ENCODE measurements around the gene ARHGAP27. TPM values are rescaled to one million over a fixed set of nuclear protein-coding genes. Genes with fewer than 3 reads are reported as not detected.

Gene ARHGAP27
- polyA plus RNA-seq, 10 donors = 7.4 to 14.8 (median 10.0) TPM

DNA sequence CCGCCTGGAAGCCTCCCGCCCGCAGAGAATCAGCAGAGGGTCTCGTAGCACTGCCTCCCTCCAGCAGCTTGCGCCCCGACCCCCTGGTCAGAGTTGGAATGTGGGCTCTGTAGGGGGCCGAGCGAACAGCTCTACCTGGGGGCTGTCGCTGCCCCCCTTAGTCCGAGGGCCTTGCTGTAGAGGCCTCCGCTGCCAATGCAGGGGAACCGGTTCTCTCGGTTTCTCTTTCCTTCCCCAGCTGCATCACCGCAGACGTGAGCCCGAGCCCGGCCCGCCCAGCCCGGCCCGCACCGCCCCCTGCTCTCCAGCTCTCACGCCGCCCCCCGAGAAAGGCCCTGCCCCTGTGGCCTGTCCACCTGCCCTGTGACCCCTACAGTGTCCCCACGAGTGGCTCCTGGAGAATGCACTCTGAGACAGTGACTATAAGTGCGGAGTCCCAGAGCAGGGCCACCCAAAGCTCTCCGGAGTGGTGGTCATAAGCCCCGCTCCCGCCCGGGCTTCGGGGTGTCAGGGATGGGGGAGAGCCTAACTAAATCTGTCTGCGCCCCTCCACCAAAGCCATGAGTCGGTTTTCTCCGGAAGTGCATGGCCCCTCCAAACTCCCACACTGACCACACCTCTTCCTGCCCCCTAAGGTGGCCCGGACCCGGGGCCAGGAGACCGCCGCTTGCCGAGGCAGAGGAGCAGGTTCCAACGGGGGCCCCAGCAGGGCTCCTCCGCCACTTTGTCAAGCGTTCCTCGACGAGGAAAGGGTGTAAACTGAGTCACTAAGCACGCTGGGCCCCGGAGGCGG, 1.7 kb downstream of the ARHGAP27 start:
- DNase-seq = peak in 1 of 3 donors; percentile 60

DNA sequence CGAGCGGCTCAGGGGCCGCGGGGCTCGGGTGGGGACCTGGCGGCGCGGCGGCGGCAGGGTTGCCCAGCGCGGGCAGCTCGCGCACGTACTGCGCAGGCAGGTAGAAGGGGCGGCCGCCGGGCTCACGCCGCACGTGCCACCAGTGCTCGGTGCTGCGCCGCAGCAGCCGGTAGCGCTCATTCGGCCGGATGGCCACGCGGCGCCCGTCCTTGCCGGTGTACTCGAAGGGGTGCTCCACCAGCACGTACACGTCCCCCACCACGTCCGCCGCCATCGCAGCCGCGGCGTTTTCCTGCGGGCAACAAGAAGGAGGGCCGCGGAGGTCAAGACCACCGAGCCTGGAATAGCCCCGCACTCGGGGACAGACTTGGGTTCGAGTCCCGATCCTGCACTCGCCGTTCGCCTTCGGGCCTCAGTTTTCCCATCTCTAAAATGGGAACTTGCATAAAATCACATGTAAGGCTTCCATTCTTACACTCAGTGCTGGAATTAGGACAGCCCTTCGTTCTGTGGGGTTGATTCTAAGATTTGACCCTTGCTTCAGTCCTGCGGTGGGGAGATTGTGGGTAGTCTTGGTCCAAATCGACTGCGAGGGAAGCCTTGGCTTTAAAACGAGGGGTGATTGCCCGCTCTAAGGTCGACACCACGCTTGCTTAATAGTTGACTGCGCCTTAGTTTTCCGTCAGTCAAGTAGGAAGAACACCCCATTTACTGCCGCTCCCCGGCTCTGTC, 2.5 kb downstream of the ARHGAP27 start:
- peak in 1 of 3 donors; percentile 37 for DNase-seq

DNA sequence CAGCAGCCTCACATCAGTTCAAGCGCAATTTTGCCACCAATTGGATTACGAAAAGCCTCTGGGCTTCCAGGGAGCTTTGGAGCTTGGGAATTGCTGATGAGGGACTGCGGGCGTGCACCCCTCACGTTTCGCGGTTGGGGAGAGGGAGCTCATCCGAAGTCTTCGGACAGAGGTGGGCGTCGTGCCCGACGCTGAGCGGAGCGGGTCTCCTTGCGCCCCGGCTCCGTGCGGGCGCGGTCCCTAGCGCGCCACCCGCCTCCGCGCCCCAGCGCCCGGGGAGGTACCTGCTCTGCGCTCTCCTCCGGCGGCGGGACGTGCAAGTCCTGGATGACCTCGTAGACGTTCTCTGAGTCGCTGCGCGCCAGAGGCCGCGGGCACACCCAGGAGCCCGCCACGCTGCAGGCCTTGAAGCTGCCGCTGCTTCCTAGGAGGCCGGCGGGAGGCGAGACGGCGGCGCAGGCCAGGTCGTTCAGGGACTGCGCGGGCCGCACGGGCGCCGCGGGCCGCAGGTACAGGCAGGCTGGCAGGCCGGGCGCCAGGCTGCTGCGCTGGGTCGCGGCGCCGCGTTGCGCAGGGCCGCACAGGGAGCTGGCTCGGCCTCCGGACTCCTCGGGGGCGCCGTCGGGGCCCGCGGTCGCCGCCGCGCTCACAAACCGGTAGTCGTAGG, 3.2 kb downstream of the ARHGAP27 start:
- peak in 1 of 3 donors; percentile 42 for DNase-seq

- peak in 1 of 3 donors; percentile 39 for DNase-seq
These were observed 3.7 kb downstream of the ARHGAP27 start for GRCh38 chr17:45428931-45429338.

DNA sequence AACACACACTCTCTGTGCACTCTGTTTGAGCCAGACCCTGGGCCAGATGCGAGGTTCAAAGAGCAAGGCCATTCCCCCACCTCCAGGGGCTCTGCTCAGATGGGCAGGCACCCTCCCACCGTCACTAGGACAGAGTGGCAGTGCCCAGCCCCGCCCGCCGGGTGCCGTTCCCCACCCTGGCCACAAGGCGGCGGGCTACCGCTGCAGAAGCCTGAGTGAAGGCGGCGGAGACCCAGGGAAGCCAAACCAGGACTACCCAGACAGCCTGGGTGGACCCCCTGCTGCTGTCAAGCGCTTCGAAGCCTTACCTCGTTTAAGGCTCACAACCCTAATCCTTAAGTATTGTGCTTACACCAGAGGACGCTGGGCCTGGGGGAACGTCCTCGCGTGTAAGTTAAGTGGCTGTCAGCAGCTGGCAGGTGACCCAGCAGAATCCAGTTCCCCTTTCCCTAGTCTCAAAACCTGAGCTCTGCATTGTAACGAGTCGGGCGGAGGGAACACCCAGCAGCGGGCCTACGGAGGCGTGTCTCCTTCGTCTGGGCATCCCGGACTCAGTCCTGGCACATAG, 4.5 kb downstream of the ARHGAP27 start:
- peak; percentile 39 to 87 (median 61) for DNase-seq

DNA sequence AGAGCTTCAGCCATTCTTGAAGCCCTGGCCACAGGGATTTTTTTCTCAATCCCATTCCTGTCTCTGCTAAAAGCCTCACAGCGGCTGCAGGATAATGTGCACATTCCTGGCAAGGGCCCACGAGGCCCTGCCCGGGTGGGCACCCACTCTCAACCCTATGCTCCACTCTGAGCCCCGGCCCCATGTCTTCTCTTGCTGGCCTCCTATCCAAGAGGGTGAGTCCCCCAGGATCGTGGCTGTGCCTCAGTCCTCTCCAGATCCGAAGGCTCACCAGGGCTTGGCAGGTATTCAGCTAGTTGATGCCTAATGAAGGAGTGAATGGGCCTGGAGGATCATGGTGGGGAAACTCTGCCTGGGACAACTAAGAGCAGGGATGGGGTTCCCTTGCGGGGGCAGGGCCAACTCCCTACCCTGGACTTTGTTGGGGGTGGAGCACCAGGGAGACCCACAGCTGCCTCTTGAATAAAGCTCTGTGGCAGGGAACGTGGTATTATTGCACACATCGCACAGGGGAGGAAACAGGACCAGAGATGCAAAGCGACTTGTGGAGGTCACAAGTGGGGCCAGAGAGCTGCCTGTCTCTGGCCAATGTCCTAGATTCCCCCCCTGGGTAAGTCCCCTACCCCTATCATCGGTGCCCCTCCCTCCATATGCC, 5.4 kb downstream of the ARHGAP27 start:
- DNase-seq = no peak

DNA sequence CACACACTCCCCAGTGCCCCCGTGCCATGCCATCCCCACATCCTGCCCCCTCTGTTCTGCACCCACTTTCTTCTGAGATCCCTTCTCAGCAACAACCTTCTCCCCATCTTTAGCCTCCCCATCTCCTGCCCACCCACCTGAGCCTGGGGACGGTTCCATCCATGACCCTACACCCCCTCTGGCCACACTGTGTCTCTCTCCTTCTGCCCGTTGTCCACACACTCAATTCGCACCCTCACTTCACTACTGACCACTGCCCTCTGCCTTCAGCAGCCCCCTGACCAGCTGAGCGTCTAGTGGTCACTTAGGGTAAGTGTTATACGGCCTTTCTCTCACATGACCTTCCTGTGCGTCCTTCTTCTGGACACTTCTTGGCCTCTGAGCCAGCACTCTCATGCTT, 6.1 kb downstream of the ARHGAP27 start:
- no peak for DNase-seq

DNA sequence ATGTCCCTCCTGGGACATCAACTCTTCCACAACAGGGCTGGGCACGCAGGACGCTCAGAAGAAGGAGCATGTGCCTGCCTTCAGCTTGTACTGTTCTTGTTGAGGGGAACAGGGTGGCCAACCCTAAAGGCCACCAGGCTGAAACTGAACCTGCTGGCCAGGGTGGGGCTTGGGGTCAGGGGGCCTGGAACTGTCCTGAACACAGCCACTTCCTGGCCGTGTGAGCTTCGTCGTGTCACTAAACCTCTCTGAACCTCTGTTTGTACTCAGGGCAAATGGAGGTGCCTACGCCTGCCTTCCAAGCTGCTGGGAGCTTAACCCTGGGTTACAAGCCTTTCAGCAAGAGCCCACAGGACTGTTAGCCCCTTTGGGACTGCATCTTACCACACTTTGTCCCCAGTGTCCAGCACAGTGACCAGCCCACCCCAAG, 6.7 kb downstream of the ARHGAP27 start:
- no peak for DNase-seq

- DNase-seq = peak in 2 of 3 donors; percentile 36 to 57
These were observed 7.3 kb downstream of the ARHGAP27 start for GRCh38 chr17:45425125-45425983.

GRCh38 chr17:45424769-45425124, 7.9 kb downstream of the ARHGAP27 start:
- no peak for DNase-seq

DNA sequence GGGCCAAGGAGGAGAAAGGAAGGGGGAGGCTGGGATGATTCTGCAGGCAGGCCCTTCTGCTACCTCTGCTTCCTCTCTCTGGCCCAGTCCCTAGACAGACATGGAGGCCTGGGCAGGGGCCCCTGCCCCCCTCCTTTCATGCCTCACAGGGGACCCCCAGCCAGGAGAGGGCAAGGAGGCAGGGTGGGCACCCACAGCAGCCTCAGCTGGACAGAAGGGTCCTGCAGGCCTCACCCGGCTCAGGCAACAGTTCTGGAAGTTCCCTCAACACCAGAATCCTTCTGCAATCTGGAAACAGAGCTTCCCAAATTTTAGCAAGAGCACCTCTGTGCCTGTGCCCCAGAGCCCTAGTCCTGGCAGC, 8.7 kb downstream of the ARHGAP27 start:
- DNase-seq = no peak

DNA sequence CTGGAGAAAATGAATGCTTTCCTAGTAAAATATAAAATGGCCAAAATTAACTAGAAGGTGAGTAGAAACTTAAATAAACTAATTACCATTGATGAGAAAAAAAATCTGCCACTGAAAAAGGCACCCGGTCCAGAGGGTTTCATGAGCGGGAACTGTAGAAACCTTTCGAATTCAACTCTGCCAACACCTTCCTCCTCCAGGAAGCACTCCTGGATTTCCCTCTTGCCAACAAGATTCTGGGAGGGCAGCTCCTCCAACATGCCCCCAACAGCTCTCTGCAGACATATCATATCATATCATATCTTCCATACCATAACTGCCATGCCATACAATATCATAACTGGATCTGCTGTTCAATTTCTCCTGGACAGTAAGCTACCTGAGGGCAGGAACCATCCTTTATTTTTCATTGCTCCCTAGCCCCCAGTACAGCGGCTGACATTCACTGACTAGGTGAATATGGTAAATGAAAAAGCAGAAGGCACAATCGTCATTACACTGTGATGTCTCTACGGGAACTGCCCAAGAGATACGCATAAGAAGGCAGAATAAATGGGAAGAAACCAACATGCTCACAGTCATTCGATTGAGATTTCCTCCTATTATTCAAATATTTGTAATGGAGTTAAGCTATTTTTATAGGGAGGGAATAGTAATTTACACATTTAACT, 9.2 kb downstream of the ARHGAP27 start:
- DNase-seq = no peak

DNA sequence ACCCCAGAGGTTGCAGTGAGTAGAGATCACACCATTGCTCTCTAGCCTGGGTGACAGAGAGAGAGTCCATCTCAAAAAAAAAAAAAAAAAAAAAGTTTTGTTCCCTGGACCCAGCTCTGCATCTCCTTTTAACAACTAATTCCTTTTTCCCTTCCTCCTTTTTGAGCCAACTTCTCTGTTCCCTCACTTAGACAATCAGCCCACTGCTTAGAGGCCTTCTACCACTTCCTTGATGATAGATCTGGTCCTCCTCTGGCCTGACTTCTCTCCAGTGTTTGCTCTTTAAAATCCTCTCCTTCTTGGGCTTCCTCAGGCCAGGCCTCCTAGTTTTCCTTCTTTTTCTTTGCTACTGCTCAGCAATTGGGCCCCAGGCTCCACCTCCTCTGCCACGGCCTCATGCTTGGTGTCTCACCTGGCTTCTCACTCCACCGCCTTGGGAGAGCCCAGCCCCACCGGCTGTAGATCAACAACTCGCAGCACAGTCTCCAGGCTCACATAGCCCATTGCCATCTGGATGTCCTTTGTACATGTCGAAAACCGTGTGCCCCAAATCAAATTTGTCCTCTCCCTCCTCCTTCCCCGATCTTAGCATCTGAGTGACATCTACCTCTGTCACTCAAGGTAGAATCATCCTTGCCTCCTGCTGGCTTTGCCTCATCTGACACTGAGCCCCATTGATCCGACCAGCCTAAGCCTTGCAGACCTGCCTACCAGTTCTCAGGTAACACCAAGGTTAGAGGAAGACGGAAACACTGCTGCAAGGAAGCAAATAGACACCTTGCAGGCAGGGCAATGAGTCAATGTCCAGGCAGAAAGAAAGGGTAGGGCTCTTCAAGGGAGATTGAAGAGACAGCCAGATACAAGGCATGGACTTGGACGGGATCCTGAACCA, 17.4 kb downstream of the ARHGAP27 start:
- no peak for DNase-seq

DNA sequence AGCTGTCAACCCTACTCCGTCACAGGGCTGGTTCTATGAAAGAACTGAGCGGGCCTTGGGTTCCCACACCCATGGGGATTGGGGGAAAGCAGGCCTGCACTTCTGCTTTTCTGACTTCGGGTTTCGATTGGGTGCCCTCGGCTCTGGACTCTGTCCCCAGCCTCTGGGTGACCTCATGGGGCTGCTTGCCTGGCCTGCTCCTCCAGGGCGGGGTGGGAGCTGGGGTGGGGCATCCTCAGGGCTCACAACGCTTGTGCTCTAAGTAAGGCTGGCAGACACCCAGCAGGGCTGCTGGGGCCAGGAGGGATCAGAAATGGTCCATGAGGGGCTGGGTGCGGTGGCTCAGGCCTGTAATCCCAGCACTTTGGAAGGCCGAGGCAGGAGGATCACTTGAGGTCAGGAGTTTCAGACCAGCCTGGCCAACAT, 19.2 kb downstream of the ARHGAP27 start:
- no peak for DNase-seq

DNA sequence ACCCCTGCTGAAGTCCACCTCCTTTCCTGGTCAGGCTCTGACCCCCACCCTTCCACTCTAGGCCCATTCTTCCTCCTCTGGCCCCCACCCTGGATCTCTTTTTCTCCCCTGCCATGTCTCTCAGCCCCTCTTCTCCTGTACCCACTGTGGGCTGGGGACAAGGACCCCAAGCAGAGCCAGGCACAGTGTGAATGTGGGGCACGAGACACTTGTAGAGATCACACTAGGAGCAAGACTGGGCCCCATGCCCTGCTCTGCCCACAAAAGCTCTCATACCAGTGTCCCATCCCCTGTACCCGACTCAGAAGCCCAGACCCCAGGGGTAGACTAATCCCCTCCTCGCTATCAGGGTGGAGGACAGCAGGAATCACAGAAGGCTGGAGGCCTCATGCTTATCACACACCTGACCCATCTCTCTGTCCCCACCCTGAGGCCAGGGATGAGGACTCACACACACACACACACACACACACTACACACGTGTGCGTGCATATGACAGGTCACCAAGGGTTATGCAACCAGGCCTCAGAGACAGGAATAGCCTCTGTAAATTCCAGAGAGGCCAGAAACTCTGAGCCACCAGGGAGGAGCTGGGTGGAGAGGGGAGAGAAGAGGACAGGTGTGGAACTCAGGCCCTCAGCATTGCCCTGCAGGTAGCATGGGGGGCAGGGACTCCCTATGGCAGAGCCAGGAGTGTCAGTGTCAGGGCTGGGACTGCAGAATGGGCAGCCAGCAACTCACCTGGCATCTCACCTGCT, 21.1 kb downstream of the ARHGAP27 start:
- no peak for DNase-seq

GRCh38 chr17:45410144-45411091, 22.3 kb downstream of the ARHGAP27 start:
- DNase-seq = peak in 1 of 3 donors; percentile 36

GRCh38 chr17:45409659-45410076, 23.0 kb downstream of the ARHGAP27 start:
- no peak for DNase-seq
